OCI-LY1 (cell line): Measurements from ENCODE around the gene CAMK2A.

Experiments
- H2AFZ ChIP-seq: fragments of 200-600 bp; sonication (generic), shearing (Covaris generic); 2 replicates; pipeline ENCODE4 v1.6.0; 2014; ENCODE audit warnings: antibody characterized with exemption, mild to moderate bottlenecking, low read length
- H3F3A ChIP-seq: fragments of 200-600 bp; sonication (generic), shearing (Covaris generic); 2 replicates; pipeline ENCODE4 v1.6.0; 2014; ENCODE audit warnings: mild to moderate bottlenecking, antibody characterized with exemption, low read length, moderate library complexity; ENCODE audit not compliant: insufficient read depth
- H3K27ac ChIP-seq: fragments of 200-600 bp; sonication (generic); 2 replicates; pipeline ENCODE4 v1.5.1; 2014; ENCODE audit warnings: low read length, mixed run types, mild to moderate bottlenecking, low read depth; ENCODE audit not compliant: poor library complexity, severe bottlenecking
- H3K27me3 ChIP-seq: fragments of 200-600 bp; sonication (generic); 2 replicates; pipeline ENCODE4 v1.6.0; 2014; ENCODE audit warnings: antibody characterized with exemption, mild to moderate bottlenecking, low read length, moderate library complexity; ENCODE audit not compliant: insufficient read depth
- H3K36me3 ChIP-seq: fragments of 200-600 bp; sonication (generic); 2 replicates; pipeline ENCODE4 v1.6.1; 2014; ENCODE audit warnings: mild to moderate bottlenecking, antibody characterized with exemption, low read length, moderate library complexity, mixed read lengths; ENCODE audit not compliant: insufficient read depth
- H3K4me1 ChIP-seq: fragments of 200-600 bp; sonication (generic); 2 replicates; pipeline ENCODE4 v1.5.1; 2014; ENCODE audit warnings: mild to moderate bottlenecking, low read length, moderate library complexity; ENCODE audit not compliant: insufficient read depth, severe bottlenecking
- H3K4me2 ChIP-seq: fragments of 200-600 bp; sonication (generic), shearing (Covaris generic); 2 replicates; pipeline ENCODE4 v1.6.1; 2014; ENCODE audit warnings: low read length
- H3K4me3 ChIP-seq: fragments of 200-600 bp; sonication (generic); 2 replicates; pipeline ENCODE4 v1.5.1; 2014; ENCODE audit warnings: low read length, low read depth, mild to moderate bottlenecking, mixed read lengths; ENCODE audit not compliant: poor library complexity, severe bottlenecking
- H3K79me2 ChIP-seq: fragments of 200-600 bp; shearing (Covaris generic); 2 replicates; pipeline ENCODE4 v1.6.1; 2016; ENCODE audit warnings: mixed run types, low read length, mixed read lengths; ENCODE audit not compliant: insufficient read depth
- H3K9ac ChIP-seq: fragments of 200-600 bp; sonication (generic), shearing (Covaris generic); 2 replicates; pipeline ENCODE4 v1.6.1; 2014; ENCODE audit warnings: mild to moderate bottlenecking, low read length, mixed read lengths
- H3K9me2 ChIP-seq: fragments of 200-600 bp; sonication (generic), shearing (Covaris generic); 2 replicates; pipeline ENCODE4 v1.6.1; 2014; ENCODE audit warnings: low read depth, mild to moderate bottlenecking, low read length, mixed read lengths
- H3K9me3 ChIP-seq: fragments of 200-600 bp; shearing (Covaris generic); 2 replicates; pipeline ENCODE4 v1.6.1; 2014; ENCODE audit warnings: low read length, mixed read lengths
- H4K20me1 ChIP-seq: fragments of 200-600 bp; sonication (generic), shearing (Covaris generic); 2 replicates; pipeline ENCODE4 v1.6.0; 2016; ENCODE audit warnings: mild to moderate bottlenecking, low read length; ENCODE audit not compliant: insufficient read depth
- CTCF ChIP-seq: fragments of 200-600 bp; sonication (generic), shearing (Covaris generic); IDR thresholded peaks from 2 replicates; pipeline ENCODE4 v1.5.1; 2017; ENCODE audit warnings: mild to moderate bottlenecking, antibody characterized with exemption, low read length, moderate library complexity, mixed read lengths
- EZH2 ChIP-seq: fragments of 200-600 bp; sonication (generic), shearing (Covaris generic); IDR thresholded peaks from 2 replicates; pipeline ENCODE4 v1.8.0; 2017; ENCODE audit warnings: borderline replicate concordance, mixed run types, mild to moderate bottlenecking, antibody characterized with exemption, low read length, moderate library complexity, mixed read lengths

Gene CAMK2A

GRCh38 chr5:150204590-150204960, 85.0 kb downstream of the CAMK2A start:
- H3K4me2 ChIP-seq = no peak overlapping the region
- TF ChIP-seq CTCF (no peak), EZH2 (no peak)
- H3K4me3 ChIP-seq = no peak overlapping the region
- no peak overlapping the region for H3K27ac ChIP-seq
- H4K20me1 ChIP-seq = no peaks in the 10 kb centered on the region
- H3K79me2 ChIP-seq = no peaks in the 10 kb centered on the region
- H3K9me2 ChIP-seq = no peaks in the 10 kb centered on the region
- no peaks in the 10 kb centered on the region for H3K36me3 ChIP-seq
- H2AFZ ChIP-seq = no peak overlapping the region
- no peak overlapping the region for H3K9ac ChIP-seq
- no peaks in the 10 kb centered on the region for H3F3A ChIP-seq
- no peaks in the 10 kb centered on the region for H3K9me3 ChIP-seq
- H3K27me3 ChIP-seq = no peaks in the 10 kb centered on the region
- H3K4me1 ChIP-seq = no peaks in the 10 kb centered on the region

GRCh38 chr5:150203832-150204589, 85.6 kb downstream of the CAMK2A start:
- TF ChIP-seq CTCF (no peak), EZH2 (no peak)
- Histone ChIP-seq H4K20me1 (no peaks in the 10 kb centered on the region), H3K79me2 (no peaks in the 10 kb centered on the region), H3K27ac (no peak overlapping the region), H3K4me2 (no peak overlapping the region), H3K9me2 (no peaks in the 10 kb centered on the region), H3K27me3 (no peaks in the 10 kb centered on the region), H3K4me3 (no peak overlapping the region), H3K9me3 (no peaks in the 10 kb centered on the region), H3F3A (no peaks in the 10 kb centered on the region), H3K4me1 (no peaks in the 10 kb centered on the region), H3K36me3 (no peaks in the 10 kb centered on the region), H2AFZ (no peak overlapping the region), H3K9ac (no peak overlapping the region)

GRCh38 chr5:150202501-150202900, 87.1 kb downstream of the CAMK2A start:
- Histone ChIP-seq H3F3A (no peaks in the 10 kb centered on the region), H3K9ac (no peak overlapping the region), H3K4me2 (no peak overlapping the region), H3K4me1 (no peaks in the 10 kb centered on the region), H3K9me2 (no peaks in the 10 kb centered on the region), H2AFZ (no peak overlapping the region), H3K79me2 (no peaks in the 10 kb centered on the region), H4K20me1 (no peaks in the 10 kb centered on the region), H3K4me3 (no peak overlapping the region), H3K27me3 (no peaks in the 10 kb centered on the region), H3K27ac (no peak overlapping the region), H3K9me3 (no peaks in the 10 kb centered on the region), H3K36me3 (no peaks in the 10 kb centered on the region)
- no peak for TF ChIP-seq EZH2
- no peak for TF ChIP-seq CTCF
